GM19438 (cell line): ENCODE results near the gene S1PR3.

ENCODE experiments used
- ATAC-seq: cut with Tn5 transposase; IDR thresholded peaks from one replicate; pipeline ENCODE4 v1.9.1; 2021; ENCODE audit warnings: low read depth; ENCODE audit not compliant: unreplicated experiment

S1PR3 gene

GRCh38 chr9:89029788-89030187 is 38.5 kb downstream of the S1PR3 start:
- no peak for ATAC-seq

- no peak for ATAC-seq
Measured at GRCh38 chr9:89032173-89032572, 40.9 kb downstream of the S1PR3 start.

GRCh38 chr9:89032661-89033060 is 41.4 kb downstream of the S1PR3 start:
- ATAC-seq = no peak

- no peak for ATAC-seq
Measured at GRCh38 chr9:89036383-89036782, 45.1 kb downstream of the S1PR3 start.

- ATAC-seq = no peak
Measured at GRCh38 chr9:89036891-89037290, 45.6 kb downstream of the S1PR3 start.

GRCh38 chr9:89037346-89037745 is 46.1 kb downstream of the S1PR3 start:
- ATAC-seq = no peak

GRCh38 chr9:89037891-89038290 is 46.6 kb downstream of the S1PR3 start:
- no peak for ATAC-seq

- no peak for ATAC-seq
Measured at GRCh38 chr9:89038382-89039103, 47.3 kb downstream of the S1PR3 start.

- ATAC-seq = no peak
Measured at GRCh38 chr9:89039104-89039465, 47.8 kb downstream of the S1PR3 start.

GRCh38 chr9:89039664-89040063 is 48.4 kb downstream of the S1PR3 start:
- ATAC-seq = no peak

GRCh38 chr9:89042984-89043383 is 51.7 kb downstream of the S1PR3 start:
- ATAC-seq = no peak

GRCh38 chr9:89044104-89044503 is 52.8 kb downstream of the S1PR3 start:
- no peak for ATAC-seq

- no peak for ATAC-seq
Measured at GRCh38 chr9:89044881-89045280, 53.6 kb downstream of the S1PR3 start.

GRCh38 chr9:89046832-89047231 is 55.6 kb downstream of the S1PR3 start:
- ATAC-seq = no peak

- ATAC-seq = no peak
Measured at GRCh38 chr9:89047667-89048066, 56.4 kb downstream of the S1PR3 start.

- ATAC-seq = no peak
Measured at GRCh38 chr9:89048616-89049015, 57.3 kb downstream of the S1PR3 start.

- ATAC-seq = no peak
Measured at GRCh38 chr9:89049646-89050045, 58.4 kb downstream of the S1PR3 start.

GRCh38 chr9:89051421-89052025 is 60.3 kb downstream of the S1PR3 start:
- ATAC-seq = no peak

- ATAC-seq = no peak
Measured at GRCh38 chr9:89052470-89053097, 61.3 kb downstream of the S1PR3 start.

GRCh38 chr9:89053301-89053700 is 62.0 kb downstream of the S1PR3 start:
- ATAC-seq = no peak
